PFSK-1 (cell line): ENCODE measurements around the gene SLC50A1.

Experiments
- POLR2AphosphoS5 ChIP-seq: IDR thresholded peaks from 2 replicates; pipeline ENCODE4 v1.6.1; 2012; ENCODE audit warnings: low read depth, mild to moderate bottlenecking, control low read depth, low read length, moderate library complexity
- SIN3A ChIP-seq: IDR thresholded peaks from 2 replicates; pipeline ENCODE4 v1.6.1; 2012; ENCODE audit warnings: mild to moderate bottlenecking, low read length, moderate library complexity, borderline replicate concordance; ENCODE audit not compliant: insufficient read depth
- TAF1 ChIP-seq: IDR thresholded peaks from 2 replicates; pipeline ENCODE4 v1.6.1; 2012; ENCODE audit warnings: low read length, control low read depth, borderline replicate concordance; ENCODE audit not compliant: insufficient read depth

- TF ChIP-seq POLR2AphosphoS5 (no peak), SIN3A (no peak), TAF1 (no peak)
These were observed 33.9 kb downstream of the SLC50A1 start for GRCh38 chr1:155169541-155169940.
